Measurements from ENCODE around the gene FAM170B.

GRCh38 chr10:49131507-49132361 lies 2.1 kb downstream of the FAM170B start:
- TF ChIP-seq POLR2A (IDR thresholded peaks at IDR 0.05) (no peak), CTCF (IDR thresholded peaks at IDR 0.05 in 4 of 5, conservative IDR thresholded peaks at IDR 0.05 in 1 of 5) (no peak)

Measured in gastrocnemius medialis (tissue), 4 donors.